DND-41 (cell line): ENCODE measurements around the gene LRP4.

ENCODE experiments used
- ATAC-seq: fragments of 200-7000 bp; cut with Tn5 transposase; 3 replicates; pipeline ENCODE4 v1.9.1; 2021; ENCODE audit warnings: low read depth; ENCODE audit not compliant: insufficient read depth
- DNase-seq: peaks from one replicate; pipeline ENCODE4 v3.0.0-alpha.2; 2020
- H2AFZ ChIP-seq: 2 replicates; pipeline ENCODE4 v1.6.0; 2012; ENCODE audit warnings: low read depth, low read length
- H3K27ac ChIP-seq: 2 replicates; pipeline ENCODE4 v1.5.1; 2012; ENCODE audit warnings: low read length, inconsistent platforms
- H3K27me3 ChIP-seq: fragments of 200-600 bp; sonication (generic); 2 replicates; pipeline ENCODE4 v1.6.0; 2012; ENCODE audit warnings: low read length, mild to moderate bottlenecking, inconsistent platforms; ENCODE audit not compliant: insufficient read depth, poor library complexity
- H3K36me3 ChIP-seq: 2 replicates; pipeline ENCODE4 v1.5.1; 2012; ENCODE audit warnings: low read length, inconsistent platforms; ENCODE audit not compliant: insufficient read depth
- H3K4me1 ChIP-seq: 2 replicates; pipeline ENCODE4 v1.5.1; 2012; ENCODE audit warnings: mild to moderate bottlenecking, low read length; ENCODE audit not compliant: insufficient read depth
- H3K4me2 ChIP-seq: 2 replicates; pipeline ENCODE4 v1.6.0; 2012; ENCODE audit warnings: mild to moderate bottlenecking, moderate library complexity, low read length, inconsistent platforms; ENCODE audit not compliant: insufficient read depth
- H3K4me3 ChIP-seq, 2 experiments: fragments of 200-600 bp in 1 of 2; shearing (Covaris generic) in 1 of 2; 2 replicates each; pipeline ENCODE4 v1.5.1; 2012 to 2016; ENCODE audit warnings: inconsistent platforms in 2 of 2, low read length in 2 of 2, mild to moderate bottlenecking in 2 of 2, low read depth in 1 of 2, moderate library complexity in 1 of 2
- H3K79me2 ChIP-seq: 2 replicates; pipeline ENCODE4 v1.6.0; 2012; ENCODE audit warnings: low read length, inconsistent platforms; ENCODE audit not compliant: insufficient read depth
- H3K9ac ChIP-seq: 2 replicates; pipeline ENCODE4 v1.6.0; 2012; ENCODE audit warnings: low read depth, mild to moderate bottlenecking, inconsistent platforms, low read length, moderate library complexity
- H3K9me3 ChIP-seq: 2 replicates; pipeline ENCODE4 v1.5.1; 2012; ENCODE audit warnings: low read length, moderate library complexity, mild to moderate bottlenecking, inconsistent platforms; ENCODE audit not compliant: insufficient read depth, severe bottlenecking
- H4K20me1 ChIP-seq: 2 replicates; pipeline ENCODE4 v1.6.0; 2012; ENCODE audit warnings: low read length; ENCODE audit not compliant: insufficient read depth
- CTCF ChIP-seq: IDR thresholded peaks from 2 replicates; pipeline ENCODE4 v1.5.1; 2012; ENCODE audit warnings: borderline replicate concordance, low read length, moderate library complexity, mild to moderate bottlenecking; ENCODE audit not compliant: poor library complexity, severe bottlenecking; ENCODE audit errors: extremely low read depth
- EZH2 ChIP-seq: IDR thresholded peaks from 3 replicates; pipeline ENCODE4 v1.6.1; 2012; ENCODE audit warnings: borderline replicate concordance, low read depth, mild to moderate bottlenecking, moderate library complexity, low read length, inconsistent platforms; ENCODE audit not compliant: severe bottlenecking

The LRP4 gene

GRCh38 chr11:46894961-46895360 lies 23.4 kb downstream of the LRP4 start:
- DNase-seq (no peak), ATAC-seq (no peak)
- H3K4me3 ChIP-seq: no peak overlapping the region
- H2AFZ ChIP-seq: no peak overlapping the region
- no peak overlapping the region for H3K27ac ChIP-seq
- no peaks in the 10 kb centered on the region for H3K4me1 ChIP-seq
- no peaks in the 10 kb centered on the region for H3K79me2 ChIP-seq
- H3K4me2 ChIP-seq: no peak overlapping the region
- H3K36me3 ChIP-seq: no peaks in the 10 kb centered on the region
- H3K9ac ChIP-seq: no peak overlapping the region
- H3K27me3 ChIP-seq: no peaks in the 10 kb centered on the region
- no peaks in the 10 kb centered on the region for H3K9me3 ChIP-seq
- TF ChIP-seq CTCF: no peak
- TF ChIP-seq EZH2: no peak
- H4K20me1 ChIP-seq: no peaks in the 10 kb centered on the region

GRCh38 chr11:46894506-46894905 lies 23.8 kb downstream of the LRP4 start:
- Histone ChIP-seq H3K4me2 (no peak overlapping the region), H4K20me1 (no peaks in the 10 kb centered on the region), H2AFZ (no peak overlapping the region), H3K36me3 (no peaks in the 10 kb centered on the region), H3K4me3 (no peak overlapping the region), H3K4me1 (no peaks in the 10 kb centered on the region), H3K79me2 (no peaks in the 10 kb centered on the region), H3K27ac (no peak overlapping the region), H3K27me3 (no peaks in the 10 kb centered on the region), H3K9ac (no peak overlapping the region), H3K9me3 (no peaks in the 10 kb centered on the region)
- DNase-seq: no peak
- no peak for ATAC-seq
- TF ChIP-seq CTCF: no peak
- TF ChIP-seq EZH2: no peak

- Histone ChIP-seq H3K4me3 (no peak overlapping the region), H3K79me2 (no peaks in the 10 kb centered on the region), H3K27me3 (no peaks in the 10 kb centered on the region), H3K9me3 (no peaks in the 10 kb centered on the region), H4K20me1 (no peaks in the 10 kb centered on the region), H3K27ac (no peak overlapping the region), H3K4me1 (no peaks in the 10 kb centered on the region), H3K9ac (no peak overlapping the region), H3K36me3 (no peaks in the 10 kb centered on the region), H2AFZ (no peak overlapping the region), H3K4me2 (no peak overlapping the region)
- TF ChIP-seq EZH2 (no peak), CTCF (no peak)
- ATAC-seq (no peak), DNase-seq (no peak)
Observed at GRCh38 chr11:46892838-46893237, 25.5 kb downstream of the LRP4 start.

GRCh38 chr11:46892109-46892508 lies 26.2 kb downstream of the LRP4 start:
- Histone ChIP-seq H3K36me3 (no peaks in the 10 kb centered on the region), H3K9me3 (no peaks in the 10 kb centered on the region), H2AFZ (no peak overlapping the region), H3K79me2 (no peaks in the 10 kb centered on the region), H3K9ac (no peak overlapping the region), H3K4me3 (no peak overlapping the region), H3K27ac (no peak overlapping the region), H3K4me1 (no peaks in the 10 kb centered on the region), H4K20me1 (no peaks in the 10 kb centered on the region), H3K4me2 (no peak overlapping the region), H3K27me3 (no peaks in the 10 kb centered on the region)
- TF ChIP-seq EZH2: no peak
- TF ChIP-seq CTCF: no peak
- no peak for DNase-seq
- no peak for ATAC-seq
